KBM-7 (cell line): Measurements from ENCODE around the gene POC1B.

Experiments
- DNase-seq: peaks from one replicate; pipeline ENCODE4 v3.0.0-alpha.2; 2015
- in situ Hi-C: fragments of 300-500 bp; cut with MboI; formaldehyde crosslinking; loops from 2 replicates; pipeline ENCODE4 v1.14.3; 2020; ENCODE audit warnings: low sequenced_read_pairs, low pct_unique_long_range_greater_than_20kb, mixed read lengths

POC1B gene

DNA sequence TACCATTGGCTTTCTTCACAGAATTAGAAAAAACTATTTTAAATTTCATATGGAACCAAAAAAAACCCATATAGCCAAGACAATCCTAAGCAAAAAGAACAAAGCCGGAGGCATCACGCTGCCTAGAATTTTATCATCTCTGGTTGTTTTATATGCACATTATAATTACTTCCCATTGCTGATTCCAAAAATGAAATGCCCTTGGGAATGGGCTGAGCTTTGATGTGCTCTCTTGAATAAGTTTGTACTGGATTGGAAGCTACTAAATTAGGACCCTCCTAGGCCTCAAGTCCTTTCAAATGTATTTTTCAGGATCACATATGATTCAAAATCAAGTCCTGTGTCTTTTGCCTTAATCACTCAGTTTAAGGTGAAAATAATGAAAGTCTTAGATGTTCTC lies 114.6 kb downstream of the POC1B start:
- DNase-seq: no peak
- in situ Hi-C loops: no loop called here

DNA sequence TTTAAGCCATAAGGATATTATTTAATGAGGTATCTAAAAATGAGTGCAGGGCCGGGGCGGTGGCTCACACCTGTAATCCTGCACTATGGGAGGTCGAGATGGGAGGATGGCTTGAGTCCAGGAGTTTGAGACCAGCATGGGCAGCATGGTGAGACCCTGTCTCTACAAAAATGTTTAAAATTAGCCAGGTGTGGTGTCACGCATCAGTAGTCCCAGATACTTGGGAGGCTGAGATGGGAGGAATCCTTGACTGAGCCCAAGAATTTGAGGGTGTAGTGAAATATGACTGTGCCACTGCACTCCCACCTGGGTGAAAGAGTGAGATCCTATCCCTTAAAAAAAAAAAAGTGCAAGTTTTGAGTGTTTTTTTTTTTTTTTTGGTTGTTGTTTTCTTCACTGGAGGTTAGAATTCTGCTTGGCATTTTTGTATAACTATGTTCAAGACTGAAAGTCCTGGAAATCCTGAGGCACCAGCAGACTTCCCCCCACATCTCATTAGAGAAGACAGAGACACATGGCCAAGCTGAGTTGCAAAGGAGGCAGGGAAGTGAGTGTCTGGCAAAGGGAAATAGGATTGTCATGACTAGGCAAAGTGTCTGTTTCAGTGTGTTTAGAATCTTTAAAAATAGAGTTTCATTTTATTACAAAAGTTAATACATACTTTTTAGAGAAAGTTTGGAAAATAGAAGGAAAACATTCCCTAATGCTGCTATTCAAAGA lies 120.1 kb downstream of the POC1B start:
- in situ Hi-C loops: no loop called here

DNA sequence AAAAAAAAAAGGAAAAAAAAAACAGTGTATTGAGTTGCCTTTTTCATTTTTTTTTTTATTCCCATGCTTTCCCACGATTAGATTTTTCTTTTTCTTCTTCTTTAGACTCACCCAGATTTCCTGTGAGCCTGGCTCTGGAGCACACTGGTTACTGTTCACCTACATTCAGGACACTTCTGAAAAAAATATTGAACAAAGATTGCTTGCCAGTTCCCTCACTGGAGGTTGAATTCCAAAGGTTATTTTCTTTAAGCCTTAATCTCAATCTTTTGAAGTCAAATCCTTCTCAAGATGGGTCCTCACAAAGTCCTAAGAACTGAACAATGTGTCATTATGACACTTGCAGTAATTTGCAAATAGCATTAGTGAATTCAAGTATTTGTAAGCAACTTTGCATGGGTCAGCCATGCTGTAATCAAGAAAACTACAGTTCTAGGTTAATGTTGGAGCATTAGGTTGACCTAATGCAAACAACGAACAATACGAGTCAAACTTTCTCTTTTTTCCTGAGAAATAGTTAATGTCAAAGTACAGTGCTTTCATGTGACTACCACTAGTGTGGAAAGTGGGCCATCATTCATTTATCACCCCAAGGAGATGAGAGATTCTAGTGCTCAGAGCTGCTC lies 124.3 kb downstream of the POC1B start:
- DNase-seq: no peak
- in situ Hi-C loops: no loop called here

More for the DNA sequence above, 120.1 kb downstream of the POC1B start:
- DNase-seq: no peak

DNA sequence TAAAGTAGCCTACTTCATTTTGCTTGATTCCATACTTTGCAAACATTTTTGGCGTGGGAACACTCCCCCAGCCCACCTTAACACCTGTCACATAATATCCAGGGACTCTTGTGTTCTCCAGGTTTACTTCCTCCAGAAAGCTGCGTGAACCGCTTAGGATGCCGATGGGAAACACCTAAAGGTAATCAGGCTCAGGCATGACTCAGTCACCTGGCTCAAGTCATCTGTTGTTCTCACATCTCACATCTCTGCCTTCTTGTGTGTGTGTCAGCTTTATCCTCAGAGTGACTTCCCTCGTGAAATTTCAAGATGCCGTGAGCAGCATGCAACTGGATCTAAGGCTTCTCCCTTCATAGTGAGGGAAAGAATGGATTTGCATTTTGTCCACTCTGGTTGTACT lies 125.4 kb downstream of the POC1B start:
- in situ Hi-C loops: no loop called here
- no peak for DNase-seq

DNA sequence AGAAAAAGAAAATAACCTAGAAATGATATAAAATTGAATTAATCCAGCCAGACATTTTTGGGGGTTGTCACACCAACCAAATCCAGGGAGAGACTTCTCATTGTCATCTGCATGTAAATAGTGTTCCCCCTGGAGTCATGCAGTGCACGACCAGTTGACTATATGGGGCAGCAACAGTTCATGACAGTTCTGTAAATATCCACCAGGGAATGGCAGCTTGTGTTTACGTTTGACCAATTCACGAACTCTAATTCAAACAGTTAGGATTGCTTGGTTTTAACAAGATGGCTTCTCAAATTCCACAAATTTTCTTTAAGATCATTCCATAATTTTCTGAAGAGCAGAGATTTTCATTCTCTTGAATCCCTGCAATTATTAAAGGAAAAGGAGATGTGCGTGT lies 130.1 kb downstream of the POC1B start:
- no peak for DNase-seq
- in situ Hi-C loops: no loop called here

DNA sequence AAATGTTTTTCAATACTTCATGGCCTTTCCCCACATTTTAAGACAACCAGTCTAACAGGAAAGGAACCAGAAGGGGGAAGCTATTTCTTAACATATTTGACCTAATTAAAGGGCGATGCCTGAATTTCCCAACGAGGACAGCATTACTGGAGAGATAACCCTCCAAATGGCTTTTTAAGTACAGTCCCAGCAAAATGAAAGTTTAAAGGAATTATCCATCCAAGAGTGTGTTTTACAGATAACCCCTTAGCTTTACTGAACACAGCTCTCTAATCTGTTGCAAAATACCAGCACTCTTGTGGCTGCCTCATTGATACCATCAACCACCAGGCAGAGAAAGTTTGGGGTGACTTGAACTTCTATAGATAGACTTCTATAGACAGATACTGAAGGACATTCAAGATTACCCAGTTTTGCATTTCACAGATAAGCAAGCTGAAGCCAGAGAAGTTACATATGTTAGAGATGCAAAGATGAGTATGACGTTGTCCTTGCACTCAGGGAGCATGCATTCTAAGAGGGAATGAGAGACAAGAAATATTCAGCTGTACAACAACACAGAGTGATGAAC lies 132.2 kb downstream of the POC1B start:
- no peak for DNase-seq
- in situ Hi-C loops: no loop called here

DNA sequence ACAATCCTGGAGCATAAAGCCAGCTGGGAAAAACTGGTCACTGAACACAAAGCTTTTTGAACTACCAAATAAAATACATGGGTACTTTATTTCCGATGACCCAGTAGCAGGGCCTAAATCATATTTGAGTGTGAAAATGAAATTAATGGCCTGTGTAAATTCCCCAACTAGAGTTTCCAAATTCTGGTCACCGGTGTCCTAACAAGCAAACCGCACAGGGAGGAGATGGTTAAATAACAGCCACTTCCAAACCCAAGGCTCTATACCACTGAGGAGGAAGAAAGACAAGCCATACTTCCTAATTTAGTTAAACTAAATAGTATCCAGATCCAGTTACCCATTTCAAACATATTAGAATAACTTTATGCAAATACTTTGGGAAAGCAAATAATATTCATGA lies 133.5 kb downstream of the POC1B start:
- DNase-seq: no peak
- in situ Hi-C loops: no loop called here

DNA sequence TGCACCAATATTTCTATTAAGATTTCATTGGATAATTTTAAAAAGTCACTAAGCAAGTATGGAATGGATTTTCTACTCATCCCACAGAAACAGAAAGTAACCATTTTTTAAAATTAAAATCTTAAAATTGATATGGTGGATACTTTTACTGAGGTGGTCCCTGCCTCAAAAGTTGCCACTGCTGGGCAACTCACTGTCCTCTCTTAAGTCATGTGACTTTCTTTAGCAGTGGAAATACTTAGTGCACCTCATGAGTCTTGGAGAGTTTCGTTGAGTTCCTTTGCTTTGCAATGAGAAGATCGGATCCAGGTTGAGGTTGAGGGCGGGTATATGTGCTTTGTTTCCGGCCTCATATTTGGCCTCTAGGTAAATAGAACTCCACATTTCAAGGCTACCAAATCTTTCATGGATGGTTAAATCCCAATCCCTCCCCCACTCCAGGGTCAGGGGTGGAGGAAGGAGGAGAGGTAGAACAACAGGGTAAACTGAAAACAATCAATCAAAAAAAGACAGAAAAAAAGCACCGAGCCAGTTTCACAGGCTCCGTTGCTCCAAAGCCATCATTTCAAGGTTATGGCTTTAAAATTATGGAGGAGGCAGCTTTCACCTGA lies 134.0 kb downstream of the POC1B start:
- no peak for DNase-seq
- in situ Hi-C loops: no loop called here

DNA sequence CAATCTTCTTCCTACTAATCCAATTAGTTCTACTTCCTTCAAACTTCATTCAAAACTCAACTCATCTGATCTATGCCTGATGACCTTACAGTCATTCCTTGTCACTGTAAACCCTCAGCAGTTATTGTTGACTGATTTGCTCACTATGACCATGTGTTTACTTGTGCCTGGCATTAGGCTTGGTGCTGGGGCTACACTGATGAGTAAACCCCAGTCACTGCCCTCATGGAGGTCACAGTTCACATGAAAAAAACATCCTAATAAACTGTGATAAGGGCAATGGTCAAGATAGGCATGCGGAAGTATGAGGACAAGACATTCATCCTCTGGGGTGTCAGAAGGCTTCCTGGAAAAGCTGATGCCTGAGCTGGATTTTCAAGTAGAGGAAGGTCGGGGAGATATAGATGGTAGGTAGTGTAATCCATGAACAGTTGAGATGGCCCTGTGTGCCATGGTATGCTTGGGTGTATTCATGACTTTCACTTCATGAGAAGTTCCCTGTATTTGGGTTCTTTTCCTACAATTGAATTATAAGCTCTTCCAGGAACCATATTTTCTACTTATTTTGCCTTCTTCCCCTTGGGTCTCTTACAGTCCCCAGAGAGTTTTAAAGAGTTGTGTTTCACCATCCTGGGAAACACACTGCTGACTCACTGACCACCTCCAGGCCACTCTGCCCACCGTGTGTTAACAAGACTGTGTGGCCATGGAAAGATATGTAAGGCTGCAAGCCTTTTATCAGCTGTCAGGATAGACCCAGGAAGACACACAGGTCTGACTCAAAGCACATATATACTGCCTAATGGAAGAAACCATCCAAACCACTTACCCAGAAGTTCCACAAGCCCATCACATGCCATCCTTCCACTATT lies 134.8 kb downstream of the POC1B start:
- in situ Hi-C loops: no loop called here
- DNase-seq: no peak

DNA sequence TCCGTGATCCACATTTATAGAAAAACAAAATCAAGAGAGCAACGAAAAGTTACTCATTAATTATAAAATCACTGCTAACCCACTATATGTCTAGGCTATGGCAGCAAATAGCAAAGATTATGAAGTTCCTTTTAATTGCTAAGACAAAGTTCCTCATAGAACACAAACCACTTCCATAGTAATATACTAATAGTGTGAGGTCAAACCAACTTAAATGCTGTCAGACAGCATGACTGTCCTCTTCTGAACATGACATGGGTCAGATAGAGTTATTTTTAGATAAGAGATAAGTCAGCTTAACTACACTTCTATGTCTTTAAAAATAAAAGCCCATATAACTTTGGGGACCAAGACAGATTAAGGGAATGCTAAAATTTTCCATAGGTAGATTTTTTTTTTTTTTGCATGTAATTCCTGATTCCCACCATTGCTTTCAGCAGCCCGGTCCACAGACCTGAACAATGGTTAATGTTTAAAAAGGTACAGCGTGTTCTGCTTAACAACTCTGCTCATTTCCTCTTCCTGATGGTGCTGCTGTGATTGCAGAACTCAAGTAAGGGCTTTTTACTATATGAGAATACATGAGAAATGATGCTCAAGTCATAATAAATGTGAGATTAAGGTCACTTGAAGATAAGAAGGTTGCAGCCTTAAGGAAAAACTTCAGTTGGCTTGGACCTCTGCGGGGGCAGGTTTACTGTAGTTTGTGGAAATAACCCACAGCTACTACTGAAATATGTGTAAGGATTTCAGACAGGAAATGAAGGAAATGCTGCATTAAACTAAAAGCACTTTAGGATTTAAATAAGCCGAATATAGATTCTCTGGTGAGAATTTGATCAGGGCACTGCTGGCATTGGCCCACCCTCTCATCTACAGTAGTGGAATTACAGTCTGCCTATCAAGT lies 135.8 kb downstream of the POC1B start:
- in situ Hi-C loops: no loop called here
- peak; percentile 22 for DNase-seq

DNA sequence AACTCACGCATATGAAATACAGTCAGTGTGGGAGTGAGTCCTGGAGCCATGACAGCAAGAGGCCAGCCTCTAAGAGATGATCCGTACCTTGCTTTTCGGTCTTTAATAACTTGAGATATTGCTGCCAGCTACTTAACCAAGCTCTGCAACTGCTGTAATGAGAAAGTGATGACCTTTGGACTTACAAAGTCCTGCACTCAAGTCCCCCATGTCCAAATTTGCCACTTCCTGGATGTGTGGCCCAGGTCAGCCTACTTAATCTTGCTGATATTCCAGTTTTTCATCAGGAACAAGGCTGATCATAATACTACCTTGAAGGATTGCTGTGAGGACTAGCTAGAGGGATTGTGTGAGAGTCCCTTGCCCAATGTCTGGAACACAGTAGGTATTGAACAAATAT lies 139.7 kb downstream of the POC1B start:
- in situ Hi-C loops: no loop called here
- no peak for DNase-seq

DNA sequence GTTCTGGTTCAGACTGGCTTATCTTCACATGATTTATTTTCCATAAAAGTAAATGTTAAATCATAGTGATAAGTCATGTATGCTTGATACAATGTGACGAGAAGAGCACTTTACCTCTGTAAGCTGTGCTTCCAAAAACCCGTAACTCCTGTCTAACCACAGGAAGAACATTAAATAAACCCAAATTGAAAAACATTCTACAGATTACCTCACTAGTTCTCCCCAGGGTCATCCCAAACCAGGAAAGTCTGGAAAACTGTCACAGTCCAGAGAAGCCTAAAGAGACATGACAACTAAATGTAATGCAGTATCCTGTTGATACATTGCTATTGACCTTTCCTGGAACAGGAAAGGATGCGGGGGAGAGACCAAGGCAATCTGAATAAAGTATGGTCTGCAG lies 141.0 kb downstream of the POC1B start:
- in situ Hi-C loops: no loop called here
- no peak for DNase-seq

DNA sequence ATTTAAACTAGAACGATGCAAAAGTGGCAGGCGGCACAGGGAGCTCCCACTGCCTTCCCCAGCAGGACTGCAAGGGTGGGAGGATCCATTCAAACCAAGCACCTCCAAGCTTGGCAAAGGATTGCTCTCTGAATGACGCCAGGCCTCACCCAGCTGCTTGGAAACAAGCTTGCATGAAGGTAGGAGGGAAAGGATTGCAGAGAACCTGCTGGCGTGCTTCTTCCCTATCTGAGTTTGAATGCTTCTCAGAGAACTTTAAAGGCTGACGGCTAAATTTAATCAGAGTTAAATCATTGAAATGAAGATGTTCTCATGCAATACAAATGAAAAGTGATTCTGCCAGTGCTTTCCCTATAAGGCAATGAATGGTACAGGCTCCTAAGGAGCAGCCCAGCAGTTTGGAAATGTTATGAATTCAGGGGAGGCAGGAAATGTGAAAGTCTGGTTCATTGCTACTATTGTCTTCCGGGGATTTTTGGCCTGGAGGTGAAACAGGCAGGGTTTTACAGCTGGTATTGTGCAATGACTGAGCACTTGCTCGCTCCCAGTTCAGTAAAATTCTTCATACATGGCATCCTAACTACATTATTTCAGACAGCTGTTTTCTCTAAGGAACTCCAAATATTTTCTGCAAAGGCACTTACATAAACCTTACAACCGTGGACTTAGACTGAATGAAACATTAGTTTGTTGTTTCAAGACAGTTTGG lies 141.6 kb downstream of the POC1B start:
- in situ Hi-C loops: no loop called here
- peak; percentile 67 for DNase-seq

DNA sequence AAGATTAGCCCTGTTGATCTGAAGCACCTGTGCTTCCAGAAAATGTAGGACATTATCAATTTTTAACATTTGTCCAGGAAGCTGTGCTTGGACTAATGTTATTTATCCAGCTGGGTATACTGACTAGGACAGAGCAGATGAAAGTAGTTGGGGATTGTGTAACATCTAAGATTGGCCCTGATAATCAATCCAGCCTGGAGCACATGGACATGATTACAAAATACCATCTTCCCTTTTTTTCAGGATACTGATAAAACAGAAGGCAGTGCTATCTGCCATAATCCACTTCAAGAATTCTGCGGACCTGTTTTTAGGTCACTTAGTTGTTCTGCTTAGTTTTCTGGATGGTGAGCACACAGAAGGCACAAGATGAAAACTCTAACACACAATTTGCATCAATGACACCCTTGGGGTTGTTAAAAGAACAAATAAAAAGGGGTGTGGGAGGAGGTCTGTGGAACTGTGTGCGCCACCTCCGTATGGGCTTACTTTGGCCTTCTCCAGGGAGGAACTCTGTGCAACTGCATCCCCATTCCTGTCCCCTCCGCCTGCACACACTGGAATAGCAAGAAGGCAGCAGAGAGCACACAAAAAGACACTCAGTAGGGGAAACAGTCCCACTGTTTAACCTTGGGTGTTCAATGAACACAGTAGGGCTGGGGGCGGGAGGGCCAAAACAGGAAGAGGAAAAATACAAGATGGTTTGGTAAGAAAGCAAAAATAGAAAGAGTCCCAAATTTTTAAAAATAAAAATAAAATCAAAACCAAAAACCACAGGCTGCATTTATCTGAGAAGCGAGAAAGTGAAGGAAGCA lies 142.4 kb downstream of the POC1B start:
- DNase-seq: peak; percentile 65
- in situ Hi-C loops: no loop called here

DNA sequence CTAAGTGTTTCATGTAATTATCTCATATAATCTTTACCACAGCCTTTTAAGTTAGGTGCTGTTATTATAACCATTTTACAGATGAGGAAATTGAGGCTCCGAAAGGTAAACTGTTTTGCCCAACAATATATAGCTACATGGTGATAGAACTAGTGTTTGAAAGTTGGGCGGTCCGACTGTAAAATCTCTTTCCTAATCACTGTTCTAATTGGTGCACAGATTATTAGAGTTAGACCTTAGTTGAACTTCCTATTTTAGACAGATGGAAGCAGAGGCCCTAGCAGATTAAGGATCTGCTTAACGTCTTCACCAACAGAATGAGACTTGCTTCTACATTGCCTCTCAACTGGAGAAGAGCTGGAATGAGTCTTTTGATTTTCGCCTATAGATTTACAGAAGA lies 143.5 kb downstream of the POC1B start:
- in situ Hi-C loops: no loop called here
- DNase-seq: peak; percentile 36

DNA sequence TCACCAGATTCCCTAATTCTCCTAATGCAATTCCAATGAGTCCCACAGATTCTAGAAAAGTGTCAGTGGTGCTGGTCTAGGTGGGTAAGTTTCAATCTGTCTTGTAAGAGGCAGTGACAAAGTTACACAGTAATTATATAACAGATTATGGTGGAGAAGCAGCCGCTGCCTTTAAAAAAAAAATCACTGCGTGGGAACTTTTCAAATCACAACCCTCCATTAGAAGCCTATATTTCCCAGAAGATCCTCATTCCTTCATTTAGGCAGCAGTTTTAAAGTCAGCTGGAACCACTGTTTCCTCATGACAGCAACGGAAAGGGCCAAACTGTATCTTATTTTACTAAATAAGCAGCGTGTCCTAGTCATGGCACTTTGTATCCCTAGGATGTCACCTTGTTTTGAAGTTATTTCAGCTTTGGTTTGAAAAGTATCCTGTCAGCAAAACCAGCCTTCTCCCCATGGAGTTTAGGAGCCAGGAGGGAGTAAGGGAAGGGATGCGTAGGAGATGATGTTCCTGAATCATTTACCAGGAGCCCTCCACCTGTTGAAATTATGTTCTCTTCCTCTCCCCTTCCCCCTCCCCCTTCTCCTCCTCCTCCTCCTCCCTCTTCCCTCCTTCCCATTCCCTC lies 145.9 kb downstream of the POC1B start:
- in situ Hi-C loops: no loop called here
- DNase-seq: no peak
